Keratinocyte (primary cell): ENCODE measurements around the gene CNN3. TPM values are rescaled to one million over a fixed set of nuclear protein-coding genes. Genes with fewer than 3 reads are reported as not detected.
A peak's percentile ranks its signal among the peaks of the same experiment; 100 is the strongest.

Experiments used
- DNase-seq: peaks from one replicate; pipeline ENCODE4 v3.0.0-alpha.2; 2011; ENCODE audit warnings: low read depth, missing footprints, low spot score
- FAIRE-seq: peaks from 2 replicates; lab custom pipeline; 2011; peaks lifted over from hg19 to GRCh38; lab: Jason Lieb, UNC
- H2AFZ ChIP-seq: 2 replicates; pipeline ENCODE4 v1.6.0; 2012; ENCODE audit warnings: low read length, control low read depth, inconsistent platforms; ENCODE audit not compliant: control insufficient read depth
- H3K27ac ChIP-seq: 2 replicates; pipeline ENCODE4 v1.5.1; 2011; ENCODE audit warnings: low read length; ENCODE audit not compliant: control insufficient read depth, insufficient read depth
- H3K27me3 ChIP-seq: 3 replicates; pipeline ENCODE4 v1.6.0; 2011; ENCODE audit warnings: low read length; ENCODE audit not compliant: control insufficient read depth, insufficient read depth; ENCODE audit errors: extremely low read depth
- H3K36me3 ChIP-seq, 2 experiments: 2 replicates in 1 of 2; 3 replicates in 1 of 2; pipeline ENCODE4 v1.5.1; 2011; ENCODE audit warnings: low read length in 2 of 2, mild to moderate bottlenecking in 1 of 2; ENCODE audit not compliant: control insufficient read depth in 2 of 2, insufficient read depth in 2 of 2; ENCODE audit errors: extremely low read depth in 1 of 2
- H3K4me1 ChIP-seq: 3 replicates; pipeline ENCODE4 v1.5.1; 2011; ENCODE audit warnings: low read length; ENCODE audit not compliant: control insufficient read depth, insufficient read depth; ENCODE audit errors: extremely low read depth
- H3K4me2 ChIP-seq: 3 replicates; pipeline ENCODE4 v1.6.0; 2011; ENCODE audit warnings: low read depth, low read length; ENCODE audit not compliant: control insufficient read depth, insufficient read depth; ENCODE audit errors: extremely low read depth
- H3K4me3 ChIP-seq, 3 experiments: fragments of 200-600 bp in 1 of 3; sonication (generic) in 1 of 3; 2 replicates in 2 of 3; 3 replicates in 1 of 3; pipeline ENCODE4 v1.5.1; 2011 to 2016; ENCODE audit warnings: low read length in 3 of 3, mild to moderate bottlenecking in 3 of 3, control low read depth in 2 of 3, inconsistent platforms in 1 of 3, low read depth in 1 of 3, mixed read lengths in 1 of 3, mixed run types in 1 of 3, moderate library complexity in 1 of 3; ENCODE audit not compliant: control insufficient read depth in 2 of 3, insufficient read depth in 2 of 3; ENCODE audit errors: extremely low read depth in 1 of 3
- H3K79me2 ChIP-seq: 2 replicates; pipeline ENCODE4 v1.6.0; 2012; ENCODE audit warnings: low read length; ENCODE audit not compliant: control insufficient read depth, insufficient read depth
- H3K9ac ChIP-seq: 3 replicates; pipeline ENCODE4 v1.6.0; 2011; ENCODE audit warnings: low read length; ENCODE audit not compliant: control insufficient read depth, insufficient read depth; ENCODE audit errors: extremely low read depth
- H3K9me1 ChIP-seq: 3 replicates; pipeline ENCODE4 v1.6.0; 2011; ENCODE audit warnings: low read length; ENCODE audit not compliant: control insufficient read depth, insufficient read depth; ENCODE audit errors: extremely low read depth
- H3K9me3 ChIP-seq: 2 replicates; pipeline ENCODE4 v1.5.1; 2012; ENCODE audit warnings: low read depth, low read length; ENCODE audit not compliant: control insufficient read depth
- H4K20me1 ChIP-seq: 3 replicates; pipeline ENCODE4 v1.6.0; 2011; ENCODE audit warnings: low read length; ENCODE audit not compliant: control insufficient read depth, insufficient read depth; ENCODE audit errors: extremely low read depth
- EZH2 ChIP-seq: IDR thresholded peaks from one replicate; pipeline ENCODE4 v1.6.1; 2012; ENCODE audit warnings: inconsistent platforms, mild to moderate bottlenecking, low read length, moderate library complexity
- dilution Hi-C: fragments of 300-500 bp; cut with MboI; formaldehyde crosslinking; loops from one replicate; pipeline ENCODE4 v1.7.0; 2020; ENCODE audit warnings: low sequenced_read_pairs; ENCODE audit not compliant: extremely low pct_ligation_motif_present
- polyA minus RNA-seq, 3 experiments: library from RNA; depleted of rRNA, polyadenylated mRNA; stranded (reverse); fragments of >200 nt; gene quantifications; 1 replicate in 1 of 3; 2 replicates in 1 of 3; 3 replicates in 1 of 3; pipeline ENCODE4 v1.2.3, GENCODE V29; 2011
- polyA plus RNA-seq, 5 experiments: library from polyadenylated mRNA; depleted of rRNA in 3 of 5; stranded (reverse) in 3 of 5; stranded (forward) in 1 of 5; unstranded in 1 of 5; fragments of >200 nt; gene quantifications; 1 replicate in 1 of 5; 2 replicates in 3 of 5; 3 replicates in 1 of 5; pipeline versions ENCODE4 v1.2.1 to v1.2.3, GENCODE V29; 2011 to 2012; ENCODE audit warnings: missing spikeins in 2 of 5, low read depth in 1 of 5, low replicate concordance in 1 of 5
- TF ChIP-seq, protein P1 (sequence below), 3 experiments: IDR thresholded peaks in 1 of 3; conservative IDR thresholded peaks in 1 of 3; optimal IDR thresholded peaks in 1 of 3; 2 replicates in 2 of 3; 3 replicates in 1 of 3; pipeline versions ENCODE3 to v1.5.1; 2011; ENCODE audit warnings: low read length in 3 of 3, mild to moderate bottlenecking in 3 of 3, moderate library complexity in 2 of 3, control low read depth in 1 of 3, inconsistent platforms in 1 of 3; ENCODE audit not compliant: insufficient read depth in 2 of 3; ENCODE audit errors: extremely low read depth in 1 of 3

The CNN3 gene
- polyA plus RNA-seq (54.7 to 162 TPM (median 119 TPM) in 3 replicates), polyA minus RNA-seq (50.9 to 169 TPM (median 73.8 TPM) in 3 replicates)
- polyA plus RNA-seq (2011; ENCODE audit: low read depth): 41.5 TPM
- polyA plus RNA-seq (2011; cell fraction: cytosol; rRNA removed): 66.6 and 121 TPM in 2 replicates
- 60.1 and 70.8 TPM in 2 replicates for polyA plus RNA-seq (2011; cell fraction: nucleus; rRNA removed)
- 27.8 and 161 TPM in 2 replicates for polyA plus RNA-seq (2012; ENCODE audit: low replicate concordance)
- 65.2 TPM for polyA minus RNA-seq (2011; cell fraction: cytosol; rRNA and poly(A)+ RNA removed)
- 25.5 and 44.4 TPM in 2 replicates for polyA minus RNA-seq (2011; cell fraction: nucleus; rRNA and poly(A)+ RNA removed)

DNA sequence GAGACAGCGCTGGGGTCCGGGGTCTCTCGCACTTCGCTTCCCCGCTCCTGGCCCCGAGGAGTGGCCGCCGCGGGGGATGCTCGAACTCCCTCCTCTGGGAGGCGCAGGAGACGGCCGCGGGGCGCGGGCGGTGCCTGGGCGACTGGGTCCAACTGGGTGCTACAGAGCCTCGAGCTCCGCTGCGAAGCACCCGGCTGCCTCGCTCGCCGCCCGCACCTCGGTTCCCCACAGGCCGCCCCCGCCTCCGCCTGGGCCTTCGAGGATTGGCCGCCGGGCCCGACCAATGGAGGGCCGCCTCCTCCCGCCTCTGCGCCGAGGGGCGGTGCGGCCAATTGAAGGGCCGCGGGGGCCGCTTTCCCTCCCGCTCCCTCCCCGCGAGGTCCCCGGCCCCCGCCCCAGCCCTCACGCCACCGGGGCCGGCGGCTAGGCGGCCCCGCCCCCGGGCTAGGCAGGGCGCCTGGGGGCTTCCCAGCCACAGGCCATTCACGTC, at the start of gene CNN3:
TSS of gene CNN3 (minus strand) at position 196 of the 490 bp plus-strand sequence. CDS start 216 bp downstream, outside the sequence.
- Histone ChIP-seq H3K9ac (peak within 1 kb of the TSS; percentile 75), H3K27me3 (no peaks in the 10 kb centered on the region), H2AFZ (peak within 1 kb of the TSS; percentile 42), H3K27ac (peak within 1 kb of the TSS; percentile 73), H3K4me1 (peaks cover 15% of the 10 kb centered on the region), H3K9me1 (no peaks in the 10 kb centered on the region), H4K20me1 (no peaks in the 10 kb centered on the region), H3K9me3 (no peaks in the 10 kb centered on the region), H3K36me3 (peaks cover 1 to 7% of the 10 kb centered on the region in 2 experiments), H3K4me2 (peak within 1 kb of the TSS; percentile 91), H3K4me3 (peak within 1 kb of the TSS; percentile 82 to 98 (median 85)), H3K79me2 (peaks cover 42% of the 10 kb centered on the region)
- no peak for FAIRE-seq
- no peak for DNase-seq
- no peak for TF ChIP-seq EZH2
- TF ChIP-seq, protein P1, sequence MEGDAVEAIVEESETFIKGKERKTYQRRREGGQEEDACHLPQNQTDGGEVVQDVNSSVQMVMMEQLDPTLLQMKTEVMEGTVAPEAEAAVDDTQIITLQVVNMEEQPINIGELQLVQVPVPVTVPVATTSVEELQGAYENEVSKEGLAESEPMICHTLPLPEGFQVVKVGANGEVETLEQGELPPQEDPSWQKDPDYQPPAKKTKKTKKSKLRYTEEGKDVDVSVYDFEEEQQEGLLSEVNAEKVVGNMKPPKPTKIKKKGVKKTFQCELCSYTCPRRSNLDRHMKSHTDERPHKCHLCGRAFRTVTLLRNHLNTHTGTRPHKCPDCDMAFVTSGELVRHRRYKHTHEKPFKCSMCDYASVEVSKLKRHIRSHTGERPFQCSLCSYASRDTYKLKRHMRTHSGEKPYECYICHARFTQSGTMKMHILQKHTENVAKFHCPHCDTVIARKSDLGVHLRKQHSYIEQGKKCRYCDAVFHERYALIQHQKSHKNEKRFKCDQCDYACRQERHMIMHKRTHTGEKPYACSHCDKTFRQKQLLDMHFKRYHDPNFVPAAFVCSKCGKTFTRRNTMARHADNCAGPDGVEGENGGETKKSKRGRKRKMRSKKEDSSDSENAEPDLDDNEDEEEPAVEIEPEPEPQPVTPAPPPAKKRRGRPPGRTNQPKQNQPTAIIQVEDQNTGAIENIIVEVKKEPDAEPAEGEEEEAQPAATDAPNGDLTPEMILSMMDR (optimal IDR thresholded peaks at IDR 0.05 in 1 of 3, IDR thresholded peaks at IDR 0.05 in 1 of 3, conservative IDR thresholded peaks at IDR 0.05 in 1 of 3; ENCODE audit: extremely low read depth in 1 of 3, insufficient read depth in 2 of 3, low read length in 3 of 3): peak in 1 of 3 experiments; percentile 24
- dilution Hi-C loops: no loop called here

DNA sequence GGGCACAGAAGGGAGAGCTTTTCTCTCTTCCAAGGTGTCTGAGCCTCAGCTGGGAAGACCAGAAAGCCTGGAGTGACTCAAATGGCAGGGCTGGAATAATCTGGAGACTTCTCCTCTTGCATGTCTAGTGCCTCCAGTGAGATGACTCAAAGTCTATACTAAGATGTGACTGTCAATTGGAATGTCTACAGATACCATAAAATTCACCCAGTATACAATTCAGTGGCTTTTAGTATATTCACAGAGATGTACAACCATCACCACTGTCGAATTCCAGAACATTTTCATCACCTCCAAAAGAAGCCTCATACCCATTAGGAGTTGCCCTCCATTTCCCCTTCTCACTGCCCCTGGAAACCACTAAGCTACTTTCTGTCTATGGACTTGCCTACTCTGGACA, 47.9 kb upstream of the CNN3 start:
- dilution Hi-C loops: no loop called here
- Histone ChIP-seq H3K4me3 (no peak overlapping the region), H3K79me2 (no peaks in the 10 kb centered on the region), H3K4me1 (peaks cover 30% of the 10 kb centered on the region), H3K27ac (no peak overlapping the region), H2AFZ (no peak overlapping the region), H3K36me3 (no peaks in the 10 kb centered on the region), H3K4me2 (no peak overlapping the region), H3K9me1 (no peaks in the 10 kb centered on the region), H3K27me3 (no peaks in the 10 kb centered on the region), H3K9me3 (no peaks in the 10 kb centered on the region), H3K9ac (no peak overlapping the region), H4K20me1 (no peaks in the 10 kb centered on the region)
- FAIRE-seq: peak; percentile 96
- TF ChIP-seq EZH2: no peak
- TF ChIP-seq, protein P1 (optimal IDR thresholded peaks at IDR 0.05 in 1 of 3, IDR thresholded peaks at IDR 0.05 in 1 of 3, conservative IDR thresholded peaks at IDR 0.05 in 1 of 3; ENCODE audit: extremely low read depth in 1 of 3, insufficient read depth in 2 of 3, low read length in 3 of 3): no peak
- peak; percentile 38 for DNase-seq
